GM12878 (cell line): ENCODE data around the gene ZNF385D. TPM values are rescaled to one million over a fixed set of nuclear protein-coding genes. Genes with fewer than 3 reads are reported as not detected.

ENCODE experiments used
- ATAC-seq: fragments of 200-7000 bp; cut with Tn5 transposase; 3 replicates; pipeline ENCODE4 v1.9.1; 2020; ENCODE audit warnings: mild to moderate bottlenecking, moderate library complexity
- BruUV-seq: library from RNA; stranded (reverse); fragments of 400-500 nt; replicated peaks from 2 replicates; lab custom pipeline; 2021; lab: Mats Ljungman, UMichigan
- CTCF ChIA-PET: fragments of 300-600 bp; sonication (Branson Sonifier 250); formaldehyde crosslinking; extraction: SDS; loops from one replicate; lab custom pipeline; 2021; ENCODE audit warnings: inconsistent platforms; lab: Yijun Ruan, JAX
- POLR2A ChIA-PET: fragments of 350-600 bp; formaldehyde crosslinking; extraction: SDS; loops from one replicate; lab custom pipeline; 2021; ENCODE audit warnings: inconsistent platforms; lab: Charles Lee
- RAD21 ChIA-PET: fragments of 300-600 bp; sonication (Branson Sonifier 250); formaldehyde crosslinking; loops from one replicate; lab custom pipeline; 2023; ENCODE audit warnings: antibody characterized with exemption; ENCODE audit not compliant: unreplicated experiment; lab: Charles Lee
- SMC1A ChIA-PET: fragments of 300-600 bp; sonication (Branson Sonifier 250); formaldehyde crosslinking; loops from one replicate; lab custom pipeline; 2023; ENCODE audit not compliant: unreplicated experiment, uncharacterized antibody; lab: Charles Lee
- DNase-seq: peaks from one replicate; pipeline ENCODE4 v3.0.0-alpha.2; 2011; ENCODE audit warnings: low read depth, low spot score
- FAIRE-seq: peaks from 3 replicates; lab custom pipeline; 2011; peaks lifted over from hg19 to GRCh38; lab: Jason Lieb, UNC
- H2AFZ ChIP-seq: 2 replicates; pipeline ENCODE4 v1.6.0; 2011; ENCODE audit warnings: low read depth, low read length, control low read depth; ENCODE audit not compliant: control insufficient read depth
- H3K27ac ChIP-seq: 2 replicates; pipeline ENCODE4 v1.5.1; 2011; ENCODE audit warnings: control low read depth; ENCODE audit not compliant: control insufficient read depth, insufficient read depth
- H3K27me3 ChIP-seq, 2 experiments: replicated peaks in 1 of 2; 2 replicates each; pipeline versions ENCODE4 v1.6.0 to v1.6.1; 2011; ENCODE audit warnings: low read length in 1 of 2; ENCODE audit not compliant: control insufficient read depth in 2 of 2, insufficient read depth in 2 of 2
- H3K36me3 ChIP-seq, 2 experiments: 2 replicates each; pipeline ENCODE4 v1.5.1; 2011; ENCODE audit warnings: low read length in 1 of 2; ENCODE audit not compliant: control insufficient read depth in 2 of 2, insufficient read depth in 2 of 2
- H3K4me1 ChIP-seq: 2 replicates; pipeline ENCODE4 v1.6.1; 2011; ENCODE audit warnings: mild to moderate bottlenecking, low read length, moderate library complexity, mixed read lengths; ENCODE audit not compliant: control insufficient read depth, insufficient read depth
- H3K4me2 ChIP-seq: 2 replicates; pipeline ENCODE4 v1.6.0; 2011; ENCODE audit warnings: control low read depth; ENCODE audit not compliant: control insufficient read depth, insufficient read depth
- H3K4me3 ChIP-seq: fragments of 200-600 bp; sonication (generic); 2 replicates; pipeline ENCODE4 v1.5.1; 2016
- H3K79me2 ChIP-seq: 2 replicates; pipeline ENCODE4 v1.6.0; 2011; ENCODE audit warnings: low read length; ENCODE audit not compliant: control insufficient read depth, insufficient read depth
- H3K9ac ChIP-seq: 2 replicates; pipeline ENCODE4 v1.8.0; 2011; ENCODE audit warnings: low read length, control low read depth, mixed read lengths; ENCODE audit not compliant: control insufficient read depth, insufficient read depth
- H3K9me3 ChIP-seq: replicated peaks from 3 replicates; pipeline ENCODE4 v1.5.1; 2011; ENCODE audit warnings: mild to moderate bottlenecking, low read length; ENCODE audit not compliant: control insufficient read depth, insufficient read depth
- H4K20me1 ChIP-seq: 2 replicates; pipeline ENCODE4 v1.6.0; 2011; ENCODE audit not compliant: control insufficient read depth, insufficient read depth
- CBFB ChIP-seq: IDR thresholded peaks from 2 replicates; pipeline ENCODE4 v1.6.1; 2016; ENCODE audit warnings: antibody characterized with exemption, low read depth
- CHD4 ChIP-seq: fragments of 200-600 bp; sonication (generic); IDR thresholded peaks from 2 replicates; pipeline ENCODE4 v1.6.1; 2016; ENCODE audit warnings: mild to moderate bottlenecking
- DPF2 ChIP-seq: fragments of 450-650 bp; IDR thresholded peaks from 2 replicates; pipeline ENCODE4 v1.6.1; 2017; ENCODE audit warnings: mild to moderate bottlenecking
- EZH2 ChIP-seq: IDR thresholded peaks from 2 replicates; pipeline ENCODE4 v1.6.1; 2012; ENCODE audit warnings: low read depth, mild to moderate bottlenecking, control low read depth, inconsistent platforms, low read length, borderline replicate concordance; ENCODE audit not compliant: control insufficient read depth
- PRDM15 ChIP-seq: fragments of 450-650 bp; formaldehyde crosslinking; IDR thresholded peaks from 2 replicates; pipeline ENCODE4 v1.4.0; 2020; ENCODE audit warnings: mild to moderate bottlenecking, moderate library complexity
- SUZ12 ChIP-seq: fragments of 200-600 bp; sonication (generic); IDR thresholded peaks from one replicate; pipeline ENCODE4 v1.6.1; 2018; ENCODE audit warnings: antibody characterized with exemption, mild to moderate bottlenecking; ENCODE audit not compliant: unreplicated experiment
- TBL1XR1 ChIP-seq: IDR thresholded peaks from 2 replicates; pipeline ENCODE4 v1.6.1; 2012; ENCODE audit warnings: low read depth, low read length, improper control_type of control experiment
- ZNF592 ChIP-seq: fragments of 450-650 bp; IDR thresholded peaks from 2 replicates; pipeline ENCODE4 v1.6.1; 2017; ENCODE audit warnings: mild to moderate bottlenecking, moderate library complexity
- WGBS: methylation state at CpG from one replicate; pipeline ENCODE4 v1.1.6; 2016; ENCODE audit warnings: low lambda C conversion rate; ENCODE audit not compliant: insufficient replicate concordance, insufficient coverage; ENCODE audit errors: missing lambda C conversion rate; 5-methylcytosine and 5-hydroxymethylcytosine counted together
- in situ Hi-C: fragments of 300-500 bp; cut with MboI; formaldehyde crosslinking; loops from 9 replicates; pipeline ENCODE4 v1.14.3; 2018; ENCODE audit warnings: mixed read lengths
- intact Hi-C: fragments of 100-400 bp; cut with micrococcal nuclease; formaldehyde crosslinking; loops from one replicate; pipeline ENCODE4 v1.14.2; 2022; ENCODE audit not compliant: unreplicated experiment
- polyA plus RNA-seq, 11 experiments: library from polyadenylated mRNA; depleted of rRNA in 4 of 11; unstranded in 6 of 11; stranded (reverse) in 5 of 11; fragments of >200 nt; fragmentation: Nextera tagmentation in 4 of 11; fragmentation: Illumina TruSeq in 1 of 11; extraction: Ambion mirVana in 4 of 11; extraction: Trizol in 1 of 11; gene quantifications; 1 replicate in 1 of 11; 2 replicates in 10 of 11; pipeline versions ENCODE4 v1.2.1 to v1.2.3, GENCODE V29; 2011 to 2016; ENCODE audit warnings: inconsistent platforms in 2 of 11, missing spikeins in 2 of 11, low read depth in 1 of 11
- total RNA-seq, 4 experiments: library from RNA; depleted of rRNA in 3 of 4; stranded (reverse); fragments of >200 nt in 3 of 4; fragmentation: Illumina TruSeq in 1 of 4; extraction: Trizol in 1 of 4; gene quantifications; 2 replicates each; pipeline versions ENCODE4 v1.2.1 to v1.2.3, GENCODE V29; 2013 to 2021
- TF ChIP-seq, protein P1 (sequence below): fragments of 450-650 bp; formaldehyde crosslinking; IDR thresholded peaks from 2 replicates; pipeline ENCODE4 v1.5.0; 2022; ENCODE audit warnings: mild to moderate bottlenecking, missing genetic modification characterization

The ZNF385D gene
- total and polyA plus RNA-seq, 10 of the 15 experiments (the other 5 are each of a cell fraction or from before 2014, with no cell fraction given): 0.01 to 0.62 (median 0.18) TPM; not detected in 5

GRCh38 chr3:21789730-21790129, 38.7 kb upstream of the ZNF385D start:
- Histone ChIP-seq H3K36me3 (no peaks in the 10 kb centered on the region), H3K4me3 (no peak overlapping the region), H3K9me3 (no peaks in the 10 kb centered on the region), H3K4me1 (no peaks in the 10 kb centered on the region), H3K79me2 (no peaks in the 10 kb centered on the region), H2AFZ (no peak overlapping the region), H3K4me2 (no peak overlapping the region), H3K9ac (no peak overlapping the region), H3K27ac (no peak overlapping the region), H4K20me1 (no peaks in the 10 kb centered on the region), H3K27me3 (no peaks in the 10 kb centered on the region)
- ATAC-seq (no peak), FAIRE-seq (no peak), DNase-seq (no peak)
- intact Hi-C loops (no loop called here), in situ Hi-C loops (no loop called here)
- POLR2A ChIA-PET: no interaction called here
- no TSS peak for BruUV-seq
- 7% methylated on average over 1 of the region's 1 CpG for WGBS
- CTCF ChIA-PET: no interaction called here
- no peak for TF ChIP-seq CHD4
- no peak for TF ChIP-seq ZNF592
- TF ChIP-seq CBFB: no peak
- no peak for TF ChIP-seq PRDM15
- TF ChIP-seq EZH2: no peak
- TF ChIP-seq TBL1XR1: no peak
- TF ChIP-seq, protein P1, sequence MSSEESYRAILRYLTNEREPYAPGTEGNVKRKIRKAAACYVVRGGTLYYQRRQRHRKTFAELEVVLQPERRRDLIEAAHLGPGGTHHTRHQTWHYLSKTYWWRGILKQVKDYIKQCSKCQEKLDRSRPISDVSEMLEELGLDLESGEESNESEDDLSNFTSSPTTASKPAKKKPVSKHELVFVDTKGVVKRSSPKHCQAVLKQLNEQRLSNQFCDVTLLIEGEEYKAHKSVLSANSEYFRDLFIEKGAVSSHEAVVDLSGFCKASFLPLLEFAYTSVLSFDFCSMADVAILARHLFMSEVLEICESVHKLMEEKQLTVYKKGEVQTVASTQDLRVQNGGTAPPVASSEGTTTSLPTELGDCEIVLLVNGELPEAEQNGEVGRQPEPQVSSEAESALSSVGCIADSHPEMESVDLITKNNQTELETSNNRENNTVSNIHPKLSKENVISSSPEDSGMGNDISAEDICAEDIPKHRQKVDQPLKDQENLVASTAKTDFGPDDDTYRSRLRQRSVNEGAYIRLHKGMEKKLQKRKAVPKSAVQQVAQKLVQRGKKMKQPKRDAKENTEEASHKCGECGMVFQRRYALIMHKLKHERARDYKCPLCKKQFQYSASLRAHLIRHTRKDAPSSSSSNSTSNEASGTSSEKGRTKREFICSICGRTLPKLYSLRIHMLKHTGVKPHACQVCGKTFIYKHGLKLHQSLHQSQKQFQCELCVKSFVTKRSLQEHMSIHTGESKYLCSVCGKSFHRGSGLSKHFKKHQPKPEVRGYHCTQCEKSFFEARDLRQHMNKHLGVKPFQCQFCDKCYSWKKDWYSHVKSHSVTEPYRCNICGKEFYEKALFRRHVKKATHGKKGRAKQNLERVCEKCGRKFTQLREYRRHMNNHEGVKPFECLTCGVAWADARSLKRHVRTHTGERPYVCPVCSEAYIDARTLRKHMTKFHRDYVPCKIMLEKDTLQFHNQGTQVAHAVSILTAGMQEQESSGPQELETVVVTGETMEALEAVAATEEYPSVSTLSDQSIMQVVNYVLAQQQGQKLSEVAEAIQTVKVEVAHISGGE: no peak
- no peak for TF ChIP-seq SUZ12
- no peak for TF ChIP-seq DPF2
- RAD21 ChIA-PET: interaction anchor here (1.3 kb wide), 1 partner anchor 9 kb away, joined by 3 read pairs; no protein-coding TSS in a partner anchor
- SMC1A ChIA-PET: no interaction called here
